ENCODE measurements around the gene ANKEF1.
"Not testable (repeated sequence)": the region's sequence is repeated elsewhere in the genome, so short reads cannot be mapped to it uniquely, and the experiment has no call there.

ANKEF1 gene

GRCh38 chr20:10034717-10035571 lies at the start of gene ANKEF1:
Gene ANKEF1, plus strand, starts transcription at chr20:10034987. Its CDS starts 3,315 bp downstream, at chr20:10038302.
- DNase-seq = peak; percentile 91

- DNase-seq = no peak
These were observed 49.5 kb upstream of the ANKEF1 start for GRCh38 chr20:9985281-9985680.

GRCh38 chr20:9985773-9986172 lies 49.0 kb upstream of the ANKEF1 start:
- no peak for DNase-seq

GRCh38 chr20:9989066-9989724 lies 45.6 kb upstream of the ANKEF1 start:
- no peak for DNase-seq

GRCh38 chr20:9993137-9993536 lies 41.6 kb upstream of the ANKEF1 start:
- no peak for DNase-seq

GRCh38 chr20:9994676-9995075 lies 40.1 kb upstream of the ANKEF1 start:
- no peak for DNase-seq

- DNase-seq = no peak
These were observed 39.1 kb upstream of the ANKEF1 start for GRCh38 chr20:9995510-9996272.

- DNase-seq = no peak
These were observed 37.8 kb upstream of the ANKEF1 start for GRCh38 chr20:9996944-9997343.

- no peak for DNase-seq
These were observed 35.1 kb upstream of the ANKEF1 start for GRCh38 chr20:9999645-10000044.

- DNase-seq = no peak
These were observed 31.9 kb upstream of the ANKEF1 start for GRCh38 chr20:10002866-10003265.

GRCh38 chr20:10004900-10005299 lies 29.9 kb upstream of the ANKEF1 start:
- DNase-seq = no peak

- DNase-seq = no peak
These were observed 28.9 kb upstream of the ANKEF1 start for GRCh38 chr20:10005885-10006284.

- no peak for DNase-seq
These were observed 28.2 kb upstream of the ANKEF1 start for GRCh38 chr20:10006447-10007090.

- DNase-seq = no peak
These were observed 27.6 kb upstream of the ANKEF1 start for GRCh38 chr20:10007158-10007557.

GRCh38 chr20:10007747-10008146 lies 27.0 kb upstream of the ANKEF1 start:
- no peak for DNase-seq

- no peak for DNase-seq
These were observed 22.3 kb upstream of the ANKEF1 start for GRCh38 chr20:10012464-10012863.

- no peak for DNase-seq
These were observed 20.4 kb upstream of the ANKEF1 start for GRCh38 chr20:10014431-10014830.

GRCh38 chr20:10020937-10021336 lies 13.8 kb upstream of the ANKEF1 start:
- DNase-seq = no peak

- no peak for DNase-seq
These were observed 12.2 kb upstream of the ANKEF1 start for GRCh38 chr20:10022625-10023024.

- DNase-seq = no peak
These were observed 10.9 kb upstream of the ANKEF1 start for GRCh38 chr20:10023911-10024310.

GRCh38 chr20:10031451-10032215 lies 3.2 kb upstream of the ANKEF1 start:
- DNase-seq = not testable (repeated sequence)

GRCh38 chr20:10032269-10032668 lies 2.5 kb upstream of the ANKEF1 start:
- not testable (repeated sequence) for DNase-seq
